ENCODE measurements around the gene TBC1D16. TPM values are rescaled to one million over a fixed set of nuclear protein-coding genes. Genes with fewer than 3 reads are reported as not detected.

The TBC1D16 gene
- total RNA-seq, 1 experiment from 2014 or later = 55.4 TPM

- Histone ChIP-seq H3K9me3 (no peaks in the 10 kb centered on the region), H3K4me1 (peaks cover 4% of the 10 kb centered on the region; the same call in 1 of the 2 replicates), H3K27me3 (replicated peaks; ENCODE audit: control insufficient read depth, insufficient read depth, low read length) (no peaks in the 10 kb centered on the region), H3K4me3 (ENCODE audit: low read depth, low read length) (peak within 1 kb of the TSS; percentile 63), H3K36me3 (ENCODE audit: control insufficient read depth, insufficient read depth, low read length) (no peaks in the 10 kb centered on the region; the same call in 1 of the 2 replicates)
- no peaks in the 10 kb centered on the region for H3K27me3 Mint-ChIP-seq (ENCODE audit: insufficient read depth, unreplicated experiment)
- no peaks in the 10 kb centered on the region for H3K9me3 Mint-ChIP-seq (ENCODE audit: unreplicated experiment)
- intact Hi-C loops (cut with micrococcal nuclease; ENCODE audit: unreplicated experiment) = loop anchor here (1.0 to 5.0 kb wide), 2 partner anchors 30 to 41 kb away; no protein-coding TSS in a partner anchor
- peak in 1 of 2 experiments; percentile 14 for TF ChIP-seq CTCF (IDR thresholded peaks at IDR 0.05; ENCODE audit: insufficient read depth in 1 of 2, low read depth in 1 of 2, low read length in 1 of 2, severe bottlenecking in 1 of 2, unreplicated experiment in 1 of 2)
- peak within 1 kb of the TSS; percentile 88 for H3K4me3 Mint-ChIP-seq (ENCODE audit: unreplicated experiment)
- peak within 1 kb of the TSS; percentile 99 for H3K27ac Mint-ChIP-seq (ENCODE audit: unreplicated experiment)
- H3K4me1 Mint-ChIP-seq (ENCODE audit: low read depth, unreplicated experiment) = peaks cover 9% of the 10 kb centered on the region
- POLR2A ChIA-PET = no interaction called here
- BruUV-seq (replicated peaks) = no TSS peak
- H3K36me3 Mint-ChIP-seq (ENCODE audit: insufficient read depth, unreplicated experiment) = peaks cover 15% of the 10 kb centered on the region
- DNase-seq = peak; percentile 84 to 91
- CTCF ChIA-PET = no interaction called here
Measured at GRCh38 chr17:80035937-80036714, 454 bp upstream of the TBC1D16 start, which contains the start of gene CCDC40. TSS of gene CCDC40 (plus strand) at chr17:80036642. CDS start at chr17:80036663, 21 bp downstream.

- Mint-ChIP-seq H3K27ac (ENCODE audit: unreplicated experiment) (peak overlapping the region; percentile 79), H3K4me1 (ENCODE audit: low read depth, unreplicated experiment) (peaks cover 9% of the 10 kb centered on the region), H3K9me3 (ENCODE audit: unreplicated experiment) (no peaks in the 10 kb centered on the region), H3K36me3 (ENCODE audit: insufficient read depth, unreplicated experiment) (peaks cover 15% of the 10 kb centered on the region), H3K27me3 (ENCODE audit: insufficient read depth, unreplicated experiment) (no peaks in the 10 kb centered on the region), H3K4me3 (ENCODE audit: unreplicated experiment) (peak overlapping the region; percentile 88)
- no peaks in the 10 kb centered on the region for H3K9me3 ChIP-seq
- intact Hi-C loops (cut with micrococcal nuclease; ENCODE audit: unreplicated experiment) = loop anchor here (5.0 kb wide), 1 partner anchor 42 kb away; no protein-coding TSS in a partner anchor
- CTCF ChIA-PET = interaction anchor here (0.6 to 1.3 kb wide), 3 partner anchors 26 to 292 kb away, joined by 3 read pairs; partner anchors contain the start of gene GAA
- DNase-seq = peak in 1 of 2 experiments; percentile 44
- no TSS peak for BruUV-seq (replicated peaks)
- POLR2A ChIA-PET = no interaction called here
- peak overlapping the region; percentile 63 for H3K4me3 ChIP-seq (ENCODE audit: low read depth, low read length)
- H3K4me1 ChIP-seq = peaks cover 4% of the 10 kb centered on the region; the same call in 1 of the 2 replicates
- H3K36me3 ChIP-seq (ENCODE audit: control insufficient read depth, insufficient read depth, low read length) = no peaks in the 10 kb centered on the region; the same call in 1 of the 2 replicates
- TF ChIP-seq CTCF (IDR thresholded peaks at IDR 0.05; ENCODE audit: insufficient read depth in 1 of 2, low read depth in 1 of 2, low read length in 1 of 2, severe bottlenecking in 1 of 2, unreplicated experiment in 1 of 2) = no peak
- H3K27me3 ChIP-seq (replicated peaks; ENCODE audit: control insufficient read depth, insufficient read depth, low read length) = no peaks in the 10 kb centered on the region
Measured at GRCh38 chr17:80034791-80035686, 633 bp downstream of the TBC1D16 start.

GRCh38 chr17:80033840-80034239 lies 1.8 kb downstream of the TBC1D16 start:
- no peak overlapping the region for H3K4me3 ChIP-seq (ENCODE audit: low read depth, low read length)
- CTCF ChIA-PET = interaction anchor here (1.5 kb wide), 1 partner anchor 25 kb away, joined by 7 read pairs; no protein-coding TSS in a partner anchor
- H3K9me3 ChIP-seq = no peaks in the 10 kb centered on the region
- no peaks in the 10 kb centered on the region for H3K9me3 Mint-ChIP-seq (ENCODE audit: unreplicated experiment)
- no TSS peak for BruUV-seq (replicated peaks)
- no peak for TF ChIP-seq CTCF (IDR thresholded peaks at IDR 0.05; ENCODE audit: insufficient read depth in 1 of 2, low read depth in 1 of 2, low read length in 1 of 2, severe bottlenecking in 1 of 2, unreplicated experiment in 1 of 2)
- H3K4me1 ChIP-seq = peaks cover 4% of the 10 kb centered on the region; the same call in 1 of the 2 replicates
- no peaks in the 10 kb centered on the region for H3K27me3 Mint-ChIP-seq (ENCODE audit: insufficient read depth, unreplicated experiment)
- H3K4me1 Mint-ChIP-seq (ENCODE audit: low read depth, unreplicated experiment) = peaks cover 17% of the 10 kb centered on the region
- intact Hi-C loops (cut with micrococcal nuclease; ENCODE audit: unreplicated experiment) = no loop called here
- H3K27ac Mint-ChIP-seq (ENCODE audit: unreplicated experiment) = no peak overlapping the region
- no peaks in the 10 kb centered on the region; the same call in 1 of the 2 replicates for H3K36me3 ChIP-seq (ENCODE audit: control insufficient read depth, insufficient read depth, low read length)
- H3K4me3 Mint-ChIP-seq (ENCODE audit: unreplicated experiment) = no peak overlapping the region
- POLR2A ChIA-PET = no interaction called here
- H3K27me3 ChIP-seq (replicated peaks; ENCODE audit: control insufficient read depth, insufficient read depth, low read length) = no peaks in the 10 kb centered on the region
- peaks cover 15% of the 10 kb centered on the region for H3K36me3 Mint-ChIP-seq (ENCODE audit: insufficient read depth, unreplicated experiment)
- DNase-seq = no peak
